IMR-90 (cell line): ENCODE data around the gene CHGA. TPM values are rescaled to one million over a fixed set of nuclear protein-coding genes. Genes with fewer than 3 reads are reported as not detected.

Source experiments
- ATAC-seq: fragments of 200-7000 bp; cut with Tn5 transposase; 2 replicates; pipeline ENCODE4 v1.9.1; 2020; ENCODE audit warnings: low read depth, mild to moderate bottlenecking, moderate library complexity
- BruUV-seq: library from RNA; stranded (reverse); fragments of 400-500 nt; replicated peaks from 2 replicates; lab custom pipeline; 2021; lab: Mats Ljungman, UMichigan
- CTCF ChIA-PET: fragments of 300-600 bp; formaldehyde crosslinking; extraction: SDS; loops from one replicate; lab custom pipeline; 2021; ENCODE audit warnings: antibody characterized with exemption; lab: Yijun Ruan, JAX
- POLR2A ChIA-PET: fragments of 300-600 bp; sonication (Branson Sonifier 250); formaldehyde crosslinking; loops from one replicate; lab custom pipeline; 2022; ENCODE audit warnings: antibody characterized with exemption; ENCODE audit not compliant: unreplicated experiment; lab: Charles Lee
- DNase-seq: peaks from one replicate; pipeline ENCODE4 v3.0.0; 2013
- H2AFZ ChIP-seq: replicated peaks from 2 replicates; pipeline ENCODE3; 2013; ENCODE audit warnings: low read length, mild to moderate bottlenecking; ENCODE audit not compliant: poor library complexity
- H2AK5ac ChIP-seq: 2 replicates; pipeline ENCODE4 v1.6.1; 2013; ENCODE audit warnings: low read depth, low read length, inconsistent platforms
- H2AK9ac ChIP-seq: replicated peaks from 2 replicates; pipeline ENCODE3; 2013; ENCODE audit warnings: mild to moderate bottlenecking, low read depth, low read length, moderate library complexity; ENCODE audit not compliant: poor library complexity
- H2BK120ac ChIP-seq: 2 replicates; pipeline ENCODE4 v1.6.1; 2013; ENCODE audit warnings: low read depth, low read length, inconsistent platforms
- H2BK15ac ChIP-seq: 3 replicates; pipeline ENCODE4 v1.6.1; 2013; ENCODE audit warnings: low read depth, low read length, inconsistent platforms
- H2BK20ac ChIP-seq: 2 replicates; pipeline ENCODE4 v1.6.1; 2013; ENCODE audit warnings: low read depth, mild to moderate bottlenecking, inconsistent platforms, low read length, moderate library complexity
- H2BK5ac ChIP-seq: 2 replicates; pipeline ENCODE4 v1.6.1; 2013; ENCODE audit warnings: mild to moderate bottlenecking, low read depth, low read length, inconsistent platforms; ENCODE audit not compliant: poor library complexity, severe bottlenecking
- H3K14ac ChIP-seq: replicated peaks from 2 replicates; pipeline ENCODE4 v1.6.1; 2013; ENCODE audit warnings: low read depth, low read length, inconsistent platforms
- H3K18ac ChIP-seq: 2 replicates; pipeline ENCODE4 v1.6.1; 2013; ENCODE audit warnings: low read depth, low read length, control low read depth
- H3K23ac ChIP-seq: 2 replicates; pipeline ENCODE4 v1.6.1; 2013; ENCODE audit warnings: low read depth, low read length, inconsistent platforms
- H3K27ac ChIP-seq: 2 replicates; pipeline ENCODE4 v1.5.1; 2013; ENCODE audit warnings: mild to moderate bottlenecking, control low read depth, low read length; ENCODE audit not compliant: insufficient read depth
- H3K27me3 ChIP-seq: 2 replicates; pipeline ENCODE4 v1.6.1; 2013; ENCODE audit warnings: low read length; ENCODE audit not compliant: control insufficient read depth, insufficient read depth
- H3K36me3 ChIP-seq: 2 replicates; pipeline ENCODE4 v1.6.1; 2013; ENCODE audit warnings: low read length, mixed read lengths; ENCODE audit not compliant: control insufficient read depth, insufficient read depth
- H3K4ac ChIP-seq: 2 replicates; pipeline ENCODE4 v1.6.1; 2013; ENCODE audit warnings: low read depth, low read length, inconsistent platforms
- H3K4me1 ChIP-seq: 2 replicates; pipeline ENCODE4 v1.6.1; 2013; ENCODE audit warnings: low read length, mixed read lengths; ENCODE audit not compliant: control insufficient read depth, insufficient read depth
- H3K4me2 ChIP-seq: 2 replicates; pipeline ENCODE4 v1.6.1; 2013; ENCODE audit warnings: low read depth, mild to moderate bottlenecking, control low read depth, low read length, moderate library complexity
- H3K4me3 ChIP-seq: 2 replicates; pipeline ENCODE4 v1.5.1; 2013; ENCODE audit warnings: low read depth, mild to moderate bottlenecking, control low read depth, low read length, moderate library complexity; ENCODE audit not compliant: insufficient read depth
- H3K56ac ChIP-seq: 2 replicates; pipeline ENCODE4 v1.6.1; 2013; ENCODE audit warnings: low read length, inconsistent platforms; ENCODE audit not compliant: insufficient read depth; ENCODE audit errors: extremely low read depth
- H3K79me1 ChIP-seq, 2 experiments: 2 replicates each; pipeline ENCODE4 v1.6.1; 2013; ENCODE audit warnings: low read length in 2 of 2, inconsistent platforms in 1 of 2, low read depth in 1 of 2
- H3K9ac ChIP-seq: 2 replicates; pipeline ENCODE4 v1.6.1; 2013; ENCODE audit warnings: low read depth, low read length, control low read depth
- H3K9me1 ChIP-seq: 2 replicates; pipeline ENCODE4 v1.6.1; 2013; ENCODE audit warnings: low read length, inconsistent platforms; ENCODE audit not compliant: insufficient read depth
- H3K9me3 ChIP-seq: 2 replicates; pipeline ENCODE4 v1.6.1; 2013; ENCODE audit warnings: low read length; ENCODE audit not compliant: control insufficient read depth, insufficient read depth
- H4K20me1 ChIP-seq: 2 replicates; pipeline ENCODE4 v1.6.1; 2013; ENCODE audit warnings: low read length, inconsistent platforms; ENCODE audit not compliant: insufficient read depth
- H4K5ac ChIP-seq: 2 replicates; pipeline ENCODE4 v1.6.1; 2013; ENCODE audit warnings: mild to moderate bottlenecking, low read depth, low read length, control low read depth
- H4K8ac ChIP-seq, 2 experiments: 2 replicates each; pipeline ENCODE4 v1.6.1; 2013; ENCODE audit warnings: low read depth in 2 of 2, low read length in 2 of 2, control low read depth in 1 of 2, inconsistent platforms in 1 of 2
- H4K91ac ChIP-seq: 2 replicates; pipeline ENCODE4 v1.6.1; 2013; ENCODE audit warnings: low read depth, low read length, inconsistent platforms; ENCODE audit not compliant: insufficient read depth
- CEBPB ChIP-seq: IDR thresholded peaks from 2 replicates; pipeline ENCODE4 v1.6.1; 2012; ENCODE audit warnings: low read depth, low read length, improper control_type of control experiment
- CHD1 ChIP-seq: IDR thresholded peaks from 2 replicates; pipeline ENCODE4 v1.6.1; 2012; ENCODE audit warnings: low read depth, low read length, improper control_type of control experiment
- FOS ChIP-seq: fragments of 150-350 bp; IDR thresholded peaks from 2 replicates; pipeline ENCODE4 v1.6.1; 2016; ENCODE audit warnings: low read depth, low read length
- MAFK ChIP-seq: IDR thresholded peaks from 2 replicates; pipeline ENCODE4 v1.6.1; 2012; ENCODE audit warnings: low read depth, low read length, improper control_type of control experiment
- MAZ ChIP-seq: IDR thresholded peaks from 2 replicates; pipeline ENCODE4 v1.6.1; 2012; ENCODE audit warnings: low read depth, mild to moderate bottlenecking, low read length, improper control_type of control experiment, moderate library complexity, borderline replicate concordance
- NFE2L2 ChIP-seq: fragments of 150-350 bp; IDR thresholded peaks from 2 replicates; pipeline ENCODE4 v1.6.1; 2016; ENCODE audit warnings: low read depth, mild to moderate bottlenecking, low read length
- RAD21 ChIP-seq: IDR thresholded peaks from 2 replicates; pipeline ENCODE4 v1.6.1; 2012; ENCODE audit warnings: low read length, improper control_type of control experiment
- RCOR1 ChIP-seq: IDR thresholded peaks from 2 replicates; pipeline ENCODE4 v1.6.1; 2012; ENCODE audit warnings: mild to moderate bottlenecking, low read length, improper control_type of control experiment; ENCODE audit not compliant: insufficient replicate concordance
- WGBS, 2 experiments: methylation state at CpG; one replicate each; pipeline versions ENCODE4 v1.1.5 to v1.1.7; 2013; ENCODE audit warnings: missing lambda C conversion rate in 2 of 2; ENCODE audit not compliant: insufficient read length in 1 of 2; ENCODE audit errors: extremely low coverage in 2 of 2; 5-methylcytosine and 5-hydroxymethylcytosine counted together
- dilution Hi-C: fragments of 300-500 bp; cut with HindIII; formaldehyde crosslinking; loops from one replicate; pipeline ENCODE4 v1.14.3; 2018; ENCODE audit warnings: low sequenced_read_pairs; ENCODE audit not compliant: unreplicated experiment
- in situ Hi-C: fragments of 300-500 bp; cut with MboI; formaldehyde crosslinking; loops from 3 replicates; pipeline ENCODE4 v1.14.3; 2019; ENCODE audit warnings: low sequenced_read_pairs, inconsistent platforms, mixed read lengths
- intact Hi-C: fragments of 100-400 bp; cut with micrococcal nuclease; formaldehyde crosslinking; loops from 2 replicates; pipeline ENCODE4 v1.10.0; 2022
- polyA plus RNA-seq, 3 experiments: library from polyadenylated mRNA; depleted of rRNA; stranded (reverse); fragments of >200 nt; gene quantifications; 2 replicates each; pipeline ENCODE4 v1.2.3, GENCODE V29; 2012; ENCODE audit warnings: low replicate concordance in 1 of 3
- total RNA-seq: library from RNA; depleted of rRNA; stranded (reverse); fragments of >200 nt; gene quantifications from 2 replicates; pipeline ENCODE4 v1.2.3, GENCODE V29; 2012
- TF ChIP-seq, protein P1 (sequence below): fragments of 150-350 bp; IDR thresholded peaks from 2 replicates; pipeline ENCODE4 v1.6.1; 2016; ENCODE audit warnings: low read depth, mild to moderate bottlenecking, low read length, moderate library complexity, borderline replicate concordance
- TF ChIP-seq, protein P2 (sequence below): fragments of 150-350 bp; IDR thresholded peaks from 2 replicates; pipeline ENCODE4 v1.6.1; 2017; ENCODE audit warnings: mild to moderate bottlenecking, antibody characterized with exemption, low read length, low read depth

CHGA gene
- total and polyA plus RNA-seq, 2 of the 4 experiments (the other 2 are of a cell fraction): not detected

- TF ChIP-seq MAFK: no peak
Measured at GRCh38 chr14:92945959-92946846, 23.3 kb downstream of the CHGA start (continued).

- no peaks in the 10 kb centered on the region for H3K4me1 ChIP-seq
- no peak overlapping the region for H4K8ac ChIP-seq
- H2BK120ac ChIP-seq: no peak overlapping the region
- H3K9me1 ChIP-seq: no peaks in the 10 kb centered on the region
- ATAC-seq (no peak), DNase-seq (no peak)
- no peaks in the 10 kb centered on the region for H3K36me3 ChIP-seq
- TF ChIP-seq RCOR1 (no peak), MAZ (no peak), RAD21 (no peak), MAFK (no peak), FOS (no peak), NFE2L2 (no peak), CHD1 (no peak), CEBPB (no peak)
- TF ChIP-seq, protein P1, sequence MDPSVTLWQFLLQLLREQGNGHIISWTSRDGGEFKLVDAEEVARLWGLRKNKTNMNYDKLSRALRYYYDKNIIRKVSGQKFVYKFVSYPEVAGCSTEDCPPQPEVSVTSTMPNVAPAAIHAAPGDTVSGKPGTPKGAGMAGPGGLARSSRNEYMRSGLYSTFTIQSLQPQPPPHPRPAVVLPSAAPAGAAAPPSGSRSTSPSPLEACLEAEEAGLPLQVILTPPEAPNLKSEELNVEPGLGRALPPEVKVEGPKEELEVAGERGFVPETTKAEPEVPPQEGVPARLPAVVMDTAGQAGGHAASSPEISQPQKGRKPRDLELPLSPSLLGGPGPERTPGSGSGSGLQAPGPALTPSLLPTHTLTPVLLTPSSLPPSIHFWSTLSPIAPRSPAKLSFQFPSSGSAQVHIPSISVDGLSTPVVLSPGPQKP: no peak
- TF ChIP-seq, protein P2, sequence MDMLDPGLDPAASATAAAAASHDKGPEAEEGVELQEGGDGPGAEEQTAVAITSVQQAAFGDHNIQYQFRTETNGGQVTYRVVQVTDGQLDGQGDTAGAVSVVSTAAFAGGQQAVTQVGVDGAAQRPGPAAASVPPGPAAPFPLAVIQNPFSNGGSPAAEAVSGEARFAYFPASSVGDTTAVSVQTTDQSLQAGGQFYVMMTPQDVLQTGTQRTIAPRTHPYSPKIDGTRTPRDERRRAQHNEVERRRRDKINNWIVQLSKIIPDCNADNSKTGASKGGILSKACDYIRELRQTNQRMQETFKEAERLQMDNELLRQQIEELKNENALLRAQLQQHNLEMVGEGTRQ: no peak
- H3K27ac ChIP-seq: no peak overlapping the region
- no peak overlapping the region for H3K4me2 ChIP-seq
- H2BK5ac ChIP-seq: no peak overlapping the region
- no peak overlapping the region for H3K4me3 ChIP-seq
- dilution Hi-C loops (no loop called here), intact Hi-C loops (no loop called here), in situ Hi-C loops (no loop called here)
- H2AFZ ChIP-seq: no peak overlapping the region
- no peak overlapping the region for H3K56ac ChIP-seq
- no peak overlapping the region for H3K14ac ChIP-seq
- H2BK15ac ChIP-seq: no peak overlapping the region
- no peaks in the 10 kb centered on the region for H3K27me3 ChIP-seq
- H4K91ac ChIP-seq: no peak overlapping the region
- no peak overlapping the region for H4K5ac ChIP-seq
- no peaks in the 10 kb centered on the region for H4K20me1 ChIP-seq
- H3K9me3 ChIP-seq: no peaks in the 10 kb centered on the region
- H3K18ac ChIP-seq: no peak overlapping the region
- H2AK9ac ChIP-seq: no peak overlapping the region
- no TSS peak for BruUV-seq
- H2BK20ac ChIP-seq: no peak overlapping the region
- no peak overlapping the region for H3K4ac ChIP-seq
- POLR2A ChIA-PET: no interaction called here
- no peak overlapping the region for H3K9ac ChIP-seq
- CTCF ChIA-PET: no interaction called here
- no peaks in the 10 kb centered on the region for H3K79me1 ChIP-seq
- no CpG with 5 or more reads among the region's 12 CpGs for WGBS, 2 experiments
- H3K23ac ChIP-seq: no peak overlapping the region
- H2AK5ac ChIP-seq: no peak overlapping the region
Measured at GRCh38 chr14:92946847-92947545, 24.0 kb downstream of the CHGA start.
